Measurements from ENCODE around the gene MAPK1. TPM values are rescaled to one million over a fixed set of nuclear protein-coding genes. Genes with fewer than 3 reads are reported as not detected.
"Not testable (repeated sequence)": the region's sequence is repeated elsewhere in the genome, so short reads cannot be mapped to it uniquely, and the experiment has no call there.

The MAPK1 gene
- total RNA-seq: 135 TPM

GRCh38 chr22:21867528-21868266, at the start of gene MAPK1:
Gene MAPK1 (minus strand): TSS chr22:21867645. CDS start chr22:21867440, 205 bp downstream.
- ATAC-seq: peak; percentile 99
- DNase-seq (ENCODE audit: low spot score): peak; percentile 96
- intact Hi-C loops (cut with DNase I): no loop called here

GRCh38 chr22:21916309-21916918, 49.0 kb upstream of the MAPK1 start:
- no peak for DNase-seq (ENCODE audit: low spot score)
- intact Hi-C loops (cut with DNase I): no loop called here
- ATAC-seq: peak; percentile 14

- ATAC-seq: no peak
- no peak for DNase-seq (ENCODE audit: low spot score)
- intact Hi-C loops (cut with DNase I): no loop called here
These were observed 48.3 kb upstream of the MAPK1 start for GRCh38 chr22:21915624-21916308.

GRCh38 chr22:21914033-21914642, 46.7 kb upstream of the MAPK1 start:
- intact Hi-C loops (cut with DNase I); ATAC-seq: not testable (repeated sequence)

GRCh38 chr22:21910367-21910766, 42.9 kb upstream of the MAPK1 start:
- intact Hi-C loops (cut with DNase I); ATAC-seq; DNase-seq (ENCODE audit: low spot score): not testable (repeated sequence)

More at GRCh38 chr22:21914033-21914642, 46.7 kb upstream of the MAPK1 start:
- not testable (repeated sequence) for DNase-seq (ENCODE audit: low spot score)

- intact Hi-C loops (cut with DNase I): no loop called here
- no peak for DNase-seq (ENCODE audit: low spot score)
- no peak for ATAC-seq
These were observed 42.4 kb upstream of the MAPK1 start for GRCh38 chr22:21909871-21910270.

- DNase-seq (ENCODE audit: low spot score) (no peak), ATAC-seq (no peak)
- intact Hi-C loops (cut with DNase I): no loop called here
These were observed 40.4 kb upstream of the MAPK1 start for GRCh38 chr22:21907638-21908522.

- DNase-seq (ENCODE audit: low spot score); intact Hi-C loops (cut with DNase I); ATAC-seq: not testable (repeated sequence)
These were observed 37.8 kb upstream of the MAPK1 start for GRCh38 chr22:21905234-21905633.

GRCh38 chr22:21904250-21904789, 36.9 kb upstream of the MAPK1 start:
- DNase-seq (ENCODE audit: low spot score) (no peak), ATAC-seq (no peak)
- intact Hi-C loops (cut with DNase I): no loop called here

- DNase-seq (ENCODE audit: low spot score) (no peak), ATAC-seq (no peak)
- intact Hi-C loops (cut with DNase I): no loop called here
These were observed 35.8 kb upstream of the MAPK1 start for GRCh38 chr22:21903283-21903682.

GRCh38 chr22:21902296-21903087, 35.0 kb upstream of the MAPK1 start:
- DNase-seq (ENCODE audit: low spot score) (no peak), ATAC-seq (no peak)
- intact Hi-C loops (cut with DNase I): no loop called here

GRCh38 chr22:21898354-21898896, 31.0 kb upstream of the MAPK1 start:
- DNase-seq (ENCODE audit: low spot score) (no peak), ATAC-seq (no peak)
- intact Hi-C loops (cut with DNase I): no loop called here

- DNase-seq (ENCODE audit: low spot score) (no peak), ATAC-seq (no peak)
- intact Hi-C loops (cut with DNase I): no loop called here
These were observed 29.6 kb upstream of the MAPK1 start for GRCh38 chr22:21896951-21897513.

GRCh38 chr22:21896275-21896674, 28.8 kb upstream of the MAPK1 start:
- intact Hi-C loops (cut with DNase I); ATAC-seq; DNase-seq (ENCODE audit: low spot score): not testable (repeated sequence)

GRCh38 chr22:21894799-21895198, 27.4 kb upstream of the MAPK1 start:
- intact Hi-C loops (cut with DNase I): loop anchor here (2.0 kb wide), 1 partner anchor 28 kb away; no protein-coding TSS in a partner anchor
- DNase-seq (ENCODE audit: low spot score) (no peak), ATAC-seq (no peak)

GRCh38 chr22:21889251-21889990, 22.0 kb upstream of the MAPK1 start:
- ATAC-seq (no peak), DNase-seq (ENCODE audit: low spot score) (no peak)
- intact Hi-C loops (cut with DNase I): no loop called here

Data from sciatic nerve (tissue), 2 donors.